ENCODE measurements around the gene PRICKLE1. TPM values are rescaled to one million over a fixed set of nuclear protein-coding genes. Genes with fewer than 3 reads are reported as not detected.

Gene PRICKLE1
- total RNA-seq, 1 donor = 1.9 TPM

GRCh38 chr12:42607584-42608058 lies 18.1 kb upstream of the PRICKLE1 start:
- Histone ChIP-seq H3K9me3 (ENCODE audit: low read depth, low read length) (no peaks in the 10 kb centered on the region), H3K27me3 (ENCODE audit: insufficient read depth, low read length) (peaks cover 3% of the 10 kb centered on the region), H3K4me1 (ENCODE audit: insufficient read depth, low read length) (no peaks in the 10 kb centered on the region), H3K4me3 (ENCODE audit: low read length) (no peak overlapping the region)

- Histone ChIP-seq H3K4me3 (ENCODE audit: low read length) (no peak overlapping the region), H3K9me3 (ENCODE audit: low read depth, low read length) (no peaks in the 10 kb centered on the region), H3K27me3 (ENCODE audit: insufficient read depth, low read length) (peaks cover 4% of the 10 kb centered on the region), H3K4me1 (ENCODE audit: insufficient read depth, low read length) (no peaks in the 10 kb centered on the region)
Measured at GRCh38 chr12:42606471-42606870, 16.9 kb upstream of the PRICKLE1 start.

- H3K4me3 ChIP-seq (ENCODE audit: low read length) = no peak overlapping the region
- no peaks in the 10 kb centered on the region for H3K4me1 ChIP-seq (ENCODE audit: insufficient read depth, low read length)
- no peaks in the 10 kb centered on the region for H3K9me3 ChIP-seq (ENCODE audit: low read depth, low read length)
- H3K27me3 ChIP-seq (ENCODE audit: insufficient read depth, low read length) = peaks cover 9% of the 10 kb centered on the region
Measured at GRCh38 chr12:42605685-42606084, 16.1 kb upstream of the PRICKLE1 start.

GRCh38 chr12:42603246-42603990 lies 13.9 kb upstream of the PRICKLE1 start:
- no peaks in the 10 kb centered on the region for H3K4me1 ChIP-seq (ENCODE audit: insufficient read depth, low read length)
- H3K27me3 ChIP-seq (ENCODE audit: insufficient read depth, low read length) = peaks cover 9% of the 10 kb centered on the region
- no peaks in the 10 kb centered on the region for H3K9me3 ChIP-seq (ENCODE audit: low read depth, low read length)
- no peak overlapping the region for H3K4me3 ChIP-seq (ENCODE audit: low read length)

- Histone ChIP-seq H3K4me3 (ENCODE audit: low read length) (no peak overlapping the region), H3K4me1 (ENCODE audit: insufficient read depth, low read length) (peaks cover 14% of the 10 kb centered on the region), H3K9me3 (ENCODE audit: low read depth, low read length) (no peaks in the 10 kb centered on the region), H3K27me3 (ENCODE audit: insufficient read depth, low read length) (peaks cover 44% of the 10 kb centered on the region)
Measured at GRCh38 chr12:42593874-42594273, 4.3 kb upstream of the PRICKLE1 start.

- Histone ChIP-seq H3K27me3 (ENCODE audit: insufficient read depth, low read length) (peaks cover 71% of the 10 kb centered on the region), H3K4me3 (ENCODE audit: low read length) (peak overlapping the region; percentile 29), H3K4me1 (ENCODE audit: insufficient read depth, low read length) (peaks cover 19% of the 10 kb centered on the region), H3K9me3 (ENCODE audit: low read depth, low read length) (no peaks in the 10 kb centered on the region)
Measured at GRCh38 chr12:42590330-42590934, 886 bp upstream of the PRICKLE1 start.

GRCh38 chr12:42588524-42589464 lies 752 bp downstream of the PRICKLE1 start:
- Histone ChIP-seq H3K4me3 (ENCODE audit: low read length) (peak overlapping the region; percentile 35), H3K27me3 (ENCODE audit: insufficient read depth, low read length) (peaks cover 76% of the 10 kb centered on the region), H3K4me1 (ENCODE audit: insufficient read depth, low read length) (peaks cover 19% of the 10 kb centered on the region), H3K9me3 (ENCODE audit: low read depth, low read length) (no peaks in the 10 kb centered on the region)

GRCh38 chr12:42587601-42588523 lies 1.7 kb downstream of the PRICKLE1 start:
- H3K9me3 ChIP-seq (ENCODE audit: low read depth, low read length) = no peaks in the 10 kb centered on the region
- no peak overlapping the region for H3K4me3 ChIP-seq (ENCODE audit: low read length)
- H3K27me3 ChIP-seq (ENCODE audit: insufficient read depth, low read length) = peaks cover 79% of the 10 kb centered on the region
- H3K4me1 ChIP-seq (ENCODE audit: insufficient read depth, low read length) = peaks cover 19% of the 10 kb centered on the region

- Histone ChIP-seq H3K4me1 (ENCODE audit: insufficient read depth, low read length) (peaks cover 19% of the 10 kb centered on the region), H3K9me3 (ENCODE audit: low read depth, low read length) (no peaks in the 10 kb centered on the region), H3K4me3 (ENCODE audit: low read length) (no peak overlapping the region), H3K27me3 (ENCODE audit: insufficient read depth, low read length) (peaks cover 66% of the 10 kb centered on the region)
Measured at GRCh38 chr12:42586268-42586667, 3.3 kb downstream of the PRICKLE1 start.

GRCh38 chr12:42585841-42586216 lies 3.7 kb downstream of the PRICKLE1 start:
- H3K4me3 ChIP-seq (ENCODE audit: low read length) = no peak overlapping the region
- peaks cover 19% of the 10 kb centered on the region for H3K4me1 ChIP-seq (ENCODE audit: insufficient read depth, low read length)
- peaks cover 63% of the 10 kb centered on the region for H3K27me3 ChIP-seq (ENCODE audit: insufficient read depth, low read length)
- H3K9me3 ChIP-seq (ENCODE audit: low read depth, low read length) = no peaks in the 10 kb centered on the region

- H3K9me3 ChIP-seq (ENCODE audit: low read depth, low read length) = no peaks in the 10 kb centered on the region
- peaks cover 15% of the 10 kb centered on the region for H3K4me1 ChIP-seq (ENCODE audit: insufficient read depth, low read length)
- H3K4me3 ChIP-seq (ENCODE audit: low read length) = no peak overlapping the region
- peaks cover 57% of the 10 kb centered on the region for H3K27me3 ChIP-seq (ENCODE audit: insufficient read depth, low read length)
Measured at GRCh38 chr12:42585154-42585840, 4.2 kb downstream of the PRICKLE1 start.

- H3K4me1 ChIP-seq (ENCODE audit: insufficient read depth, low read length) = peaks cover 9% of the 10 kb centered on the region
- peaks cover 53% of the 10 kb centered on the region for H3K27me3 ChIP-seq (ENCODE audit: insufficient read depth, low read length)
- no peak overlapping the region for H3K4me3 ChIP-seq (ENCODE audit: low read length)
- no peaks in the 10 kb centered on the region for H3K9me3 ChIP-seq (ENCODE audit: low read depth, low read length)
Measured at GRCh38 chr12:42584651-42585111, 4.9 kb downstream of the PRICKLE1 start.

- Histone ChIP-seq H3K9me3 (ENCODE audit: low read depth, low read length) (no peaks in the 10 kb centered on the region), H3K4me1 (ENCODE audit: insufficient read depth, low read length) (no peaks in the 10 kb centered on the region), H3K27me3 (ENCODE audit: insufficient read depth, low read length) (peaks cover 40% of the 10 kb centered on the region), H3K4me3 (ENCODE audit: low read length) (no peak overlapping the region)
Measured at GRCh38 chr12:42583016-42583415, 6.5 kb downstream of the PRICKLE1 start.

- H3K4me3 ChIP-seq (ENCODE audit: low read length) = no peak overlapping the region
Measured at GRCh38 chr12:42582498-42582897, 7.0 kb downstream of the PRICKLE1 start.

More at GRCh38 chr12:42582498-42582897, 7.0 kb downstream of the PRICKLE1 start:
- H3K4me1 ChIP-seq (ENCODE audit: insufficient read depth, low read length) = no peaks in the 10 kb centered on the region
- H3K9me3 ChIP-seq (ENCODE audit: low read depth, low read length) = no peaks in the 10 kb centered on the region
- peaks cover 34% of the 10 kb centered on the region for H3K27me3 ChIP-seq (ENCODE audit: insufficient read depth, low read length)

Data from mononuclear cell (primary cell).